H1 (cell line): ENCODE results near the gene FAM234A. TPM values are rescaled to one million over a fixed set of nuclear protein-coding genes. Genes with fewer than 3 reads are reported as not detected.

Experiments used
- ASH2L ChIP-seq: fragments of 200-600, 300-600 bp; sonication (generic); IDR thresholded peaks from one replicate; pipeline ENCODE4 v1.7.1; 2017; ENCODE audit warnings: low read length
- BACH1 ChIP-seq: IDR thresholded peaks from 2 replicates; pipeline ENCODE4 v1.6.1; 2012; ENCODE audit warnings: low read length, improper control_type of control experiment
- SUZ12 ChIP-seq: fragments of 200-600 bp; sonication (generic); IDR thresholded peaks from 2 replicates; pipeline ENCODE4 v1.6.1; 2012; ENCODE audit warnings: mild to moderate bottlenecking, inconsistent platforms, low read length, moderate library complexity, mixed read lengths
- polyA plus RNA-seq, 7 experiments: library from polyadenylated mRNA; depleted of rRNA in 3 of 7; stranded (reverse) in 5 of 7; unstranded in 2 of 7; fragments of >200 nt in 5 of 7; fragments of 200-250 nt in 2 of 7; gene quantifications; 1 replicate in 5 of 7; 2 replicates in 1 of 7; 4 replicates in 1 of 7; pipeline versions ENCODE4 v1.2.1 to v1.2.3, GENCODE V29; 2011 to 2013; ENCODE audit warnings: missing spikeins in 2 of 7, mixed read lengths in 2 of 7
- total RNA-seq: library from RNA; stranded (reverse); fragmentation: NEBNext Ultra II Directional; extraction: Animal tissue kit (Norgen Biotek cat#: 25700); gene quantifications from 2 replicates; pipeline ENCODE4 v1.2.1, GENCODE V29; 2021
- TF ChIP-seq, protein P1 (sequence below): IDR thresholded peaks from 2 replicates; pipeline ENCODE4 v1.6.1; 2011; ENCODE audit warnings: low read length, improper control_type of control experiment

Gene FAM234A
- total and polyA plus RNA-seq, 2 of the 8 experiments (the other 6 are each of a cell fraction or from before 2014, with no cell fraction given) = 80.6 to 104 TPM

- TF ChIP-seq, protein P1, sequence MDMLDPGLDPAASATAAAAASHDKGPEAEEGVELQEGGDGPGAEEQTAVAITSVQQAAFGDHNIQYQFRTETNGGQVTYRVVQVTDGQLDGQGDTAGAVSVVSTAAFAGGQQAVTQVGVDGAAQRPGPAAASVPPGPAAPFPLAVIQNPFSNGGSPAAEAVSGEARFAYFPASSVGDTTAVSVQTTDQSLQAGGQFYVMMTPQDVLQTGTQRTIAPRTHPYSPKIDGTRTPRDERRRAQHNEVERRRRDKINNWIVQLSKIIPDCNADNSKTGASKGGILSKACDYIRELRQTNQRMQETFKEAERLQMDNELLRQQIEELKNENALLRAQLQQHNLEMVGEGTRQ = no peak
- TF ChIP-seq BACH1 (no peak), SUZ12 (peak; percentile 67), ASH2L (no peak)
Observed at GRCh38 chr16:275041-275641, 40.5 kb downstream of the FAM234A start (continued).
